ENCODE results near the gene TMEM62. TPM values are rescaled to one million over a fixed set of nuclear protein-coding genes. Genes with fewer than 3 reads are reported as not detected.

Gene TMEM62
- total and polyA plus RNA-seq, 9 of the 15 experiments (the other 6 are each of a cell fraction or from before 2014, with no cell fraction given), result 4.4 to 16.6 (median 11.1) TPM

- H3K27ac ChIP-seq (ENCODE audit: extremely low read depth, low read depth, low read length), result no peak overlapping the region
Measured at GRCh38 chr15:43211224-43211735, 77.9 kb downstream of the TMEM62 start.

GRCh38 chr15:43212299-43212698 lies 78.9 kb downstream of the TMEM62 start:
- BruUV-seq (replicated peaks), result no TSS peak
- CTCF ChIA-PET (ENCODE audit: low intra/inter-chr PET ratio), result interaction anchor here (0.7 kb wide), 1 partner anchor 24 kb away, joined by 3 read pairs; no protein-coding TSS in a partner anchor
- WGBS (ENCODE audit: insufficient coverage, low coverage, missing lambda C conversion rate), result 79% methylated on average over 6 of the region's 8 CpGs
- Histone ChIP-seq H3K27ac (ENCODE audit: extremely low read depth, low read depth, low read length) (no peak overlapping the region), H3K9ac (ENCODE audit: insufficient read depth in 1 of 2, low read depth in 2 of 2, low read length in 2 of 2) (no peak overlapping the region), H3K4me1 (replicated peaks in 1 of 2; ENCODE audit: control insufficient read depth in 2 of 2, insufficient read depth in 2 of 2, low read length in 2 of 2) (peaks cover 0 to 13% of the 10 kb centered on the region in 2 experiments; a peak in 3 of 5 replicates), H3K9me3 (replicated peaks; ENCODE audit: control insufficient read depth, insufficient read depth, low read depth, low read length) (no peaks in the 10 kb centered on the region; the same call in 1 of the 2 replicates), H3K36me3 (ENCODE audit: control insufficient read depth, insufficient read depth, low read length) (no peaks in the 10 kb centered on the region), H3K4me2 (ENCODE audit: insufficient read depth, low read length) (no peak overlapping the region), H4K20me1 (replicated peaks; ENCODE audit: control insufficient read depth, insufficient read depth, low read length) (no peaks in the 10 kb centered on the region), H3K9me1 (ENCODE audit: control insufficient read depth, insufficient read depth, low read length) (no peaks in the 10 kb centered on the region), H3K4me3 (no peak overlapping the region), H3K27me3 (ENCODE audit: control insufficient read depth in 2 of 2, insufficient read depth in 2 of 2, low read length in 2 of 2) (peaks cover 0 to 3% of the 10 kb centered on the region in 2 experiments; a peak in 1 of 5 replicates), H2AFZ (ENCODE audit: low read depth, low read length) (no peak overlapping the region), H3K79me2 (ENCODE audit: control insufficient read depth, insufficient read depth, low read length) (no peaks in the 10 kb centered on the region)
- TF ChIP-seq ZNF133 (CRISPR knock-in tag; IDR thresholded peaks at IDR 0.05), result no peak
- TF ChIP-seq NFIX (CRISPR knock-in tag; IDR thresholded peaks at IDR 0.05; ENCODE audit: low read depth), result peak; percentile 57
- no peak for TF ChIP-seq HDAC8 (tag; IDR thresholded peaks at IDR 0.05)
- TF ChIP-seq, protein P1, sequence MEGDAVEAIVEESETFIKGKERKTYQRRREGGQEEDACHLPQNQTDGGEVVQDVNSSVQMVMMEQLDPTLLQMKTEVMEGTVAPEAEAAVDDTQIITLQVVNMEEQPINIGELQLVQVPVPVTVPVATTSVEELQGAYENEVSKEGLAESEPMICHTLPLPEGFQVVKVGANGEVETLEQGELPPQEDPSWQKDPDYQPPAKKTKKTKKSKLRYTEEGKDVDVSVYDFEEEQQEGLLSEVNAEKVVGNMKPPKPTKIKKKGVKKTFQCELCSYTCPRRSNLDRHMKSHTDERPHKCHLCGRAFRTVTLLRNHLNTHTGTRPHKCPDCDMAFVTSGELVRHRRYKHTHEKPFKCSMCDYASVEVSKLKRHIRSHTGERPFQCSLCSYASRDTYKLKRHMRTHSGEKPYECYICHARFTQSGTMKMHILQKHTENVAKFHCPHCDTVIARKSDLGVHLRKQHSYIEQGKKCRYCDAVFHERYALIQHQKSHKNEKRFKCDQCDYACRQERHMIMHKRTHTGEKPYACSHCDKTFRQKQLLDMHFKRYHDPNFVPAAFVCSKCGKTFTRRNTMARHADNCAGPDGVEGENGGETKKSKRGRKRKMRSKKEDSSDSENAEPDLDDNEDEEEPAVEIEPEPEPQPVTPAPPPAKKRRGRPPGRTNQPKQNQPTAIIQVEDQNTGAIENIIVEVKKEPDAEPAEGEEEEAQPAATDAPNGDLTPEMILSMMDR (IDR thresholded peaks at IDR 0.05 in 2 of 3, conservative IDR thresholded peaks at IDR 0.05 in 1 of 3; ENCODE audit: insufficient read depth in 2 of 3, low read depth in 1 of 3, low read length in 3 of 3), result no peak
- peak; percentile 92 for TF ChIP-seq NFIC (IDR thresholded peaks at IDR 0.05)
- no peak for TF ChIP-seq CEBPG (CRISPR knock-in tag; IDR thresholded peaks at IDR 0.05)
- TF ChIP-seq CEBPG (tag; conservative IDR thresholded peaks at IDR 0.05 in 1 of 2, IDR thresholded peaks at IDR 0.05 in 1 of 2), result no peak
- no peak for TF ChIP-seq MTA2 (IDR thresholded peaks at IDR 0.05; ENCODE audit: low read depth)
- no peak for TF ChIP-seq NELFE (IDR thresholded peaks at IDR 0.05; ENCODE audit: insufficient read depth, insufficient read length)
- no peak for TF ChIP-seq ELF2 (CRISPR knock-in tag; IDR thresholded peaks at IDR 0.05)
- FAIRE-seq, result no peak
- ATAC-seq, result no peak
- in situ Hi-C loops (cut with MboI) (no loop called here), intact Hi-C loops (cut with micrococcal nuclease) (no loop called here)
- no peak for DNase-seq (ENCODE audit: extremely low read depth in 1 of 4, low spot score in 3 of 4)
- POLR2A ChIA-PET, result interaction anchor here (0.6 to 0.7 kb wide), 2 partner anchors 55 to 195 kb away, joined by 3 to 4 read pairs; no protein-coding TSS in a partner anchor

More at GRCh38 chr15:43211224-43211735, 77.9 kb downstream of the TMEM62 start:
- Histone ChIP-seq H3K9ac (ENCODE audit: insufficient read depth in 1 of 2, low read depth in 2 of 2, low read length in 2 of 2) (no peak overlapping the region), H2AFZ (ENCODE audit: low read depth, low read length) (no peak overlapping the region), H3K27me3 (ENCODE audit: control insufficient read depth in 2 of 2, insufficient read depth in 2 of 2, low read length in 2 of 2) (peaks cover 0 to 4% of the 10 kb centered on the region in 2 experiments; a peak in 1 of 5 replicates), H3K36me3 (ENCODE audit: control insufficient read depth, insufficient read depth, low read length) (no peaks in the 10 kb centered on the region), H3K4me3 (no peak overlapping the region), H3K4me2 (ENCODE audit: insufficient read depth, low read length) (no peak overlapping the region), H3K9me1 (ENCODE audit: control insufficient read depth, insufficient read depth, low read length) (no peaks in the 10 kb centered on the region), H3K9me3 (replicated peaks; ENCODE audit: control insufficient read depth, insufficient read depth, low read depth, low read length) (no peaks in the 10 kb centered on the region), H3K4me1 (replicated peaks in 1 of 2; ENCODE audit: control insufficient read depth in 2 of 2, insufficient read depth in 2 of 2, low read length in 2 of 2) (peaks cover 0 to 13% of the 10 kb centered on the region in 2 experiments; a peak in 3 of 5 replicates), H3K79me2 (ENCODE audit: control insufficient read depth, insufficient read depth, low read length) (no peaks in the 10 kb centered on the region), H4K20me1 (replicated peaks; ENCODE audit: control insufficient read depth, insufficient read depth, low read length) (no peaks in the 10 kb centered on the region)
- in situ Hi-C loops (cut with MboI), result no loop called here
- DNase-seq (ENCODE audit: extremely low read depth in 1 of 4, low spot score in 3 of 4) (peak in 1 of 4 experiments; percentile 25), FAIRE-seq (peak; percentile 29), ATAC-seq (peak; percentile 21; the same call in 1 of the 3 replicates)
- TF ChIP-seq HNRNPK (IDR thresholded peaks at IDR 0.05; ENCODE audit: low read depth, low read length, poor library complexity, severe bottlenecking) (no peak), FOSL1 (tag; conservative IDR thresholded peaks at IDR 0.05) (no peak)
- CTCF ChIA-PET (ENCODE audit: low intra/inter-chr PET ratio), result no interaction called here
- WGBS (ENCODE audit: insufficient coverage, low coverage, missing lambda C conversion rate), result 37% methylated on average over 4 of the region's 4 CpGs
- POLR2A ChIA-PET, result interaction anchor here (1.1 kb wide), 1 partner anchor 9 kb away, joined by 4 read pairs; the partner anchor contains the start of gene EPB42
- intact Hi-C loops (cut with micrococcal nuclease), result no loop called here
- BruUV-seq (replicated peaks), result no TSS peak

Measured in K562 (cell line).